ENCODE results near the gene ZNHIT3.

DNA sequence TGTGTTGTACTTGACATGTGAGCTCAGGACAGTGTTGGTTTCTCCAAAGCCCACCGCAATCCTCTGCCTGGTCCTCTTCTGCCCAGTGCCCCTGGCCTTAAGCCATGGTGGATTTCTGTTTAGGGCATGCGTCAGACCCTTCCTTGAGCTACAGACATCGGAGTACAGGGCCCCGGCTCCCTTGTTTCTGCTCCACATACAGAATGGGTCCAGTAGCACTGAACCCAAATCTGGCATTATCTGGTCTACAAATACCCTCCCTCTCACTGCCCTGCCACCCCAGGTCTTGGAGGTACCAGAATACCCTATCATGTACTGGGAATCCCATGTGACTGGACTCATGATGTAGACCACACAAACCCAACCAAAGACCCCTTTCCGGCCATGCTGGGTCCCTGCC lies 27.4 kb upstream of the ZNHIT3 start:
- TF ChIP-seq, protein P1, sequence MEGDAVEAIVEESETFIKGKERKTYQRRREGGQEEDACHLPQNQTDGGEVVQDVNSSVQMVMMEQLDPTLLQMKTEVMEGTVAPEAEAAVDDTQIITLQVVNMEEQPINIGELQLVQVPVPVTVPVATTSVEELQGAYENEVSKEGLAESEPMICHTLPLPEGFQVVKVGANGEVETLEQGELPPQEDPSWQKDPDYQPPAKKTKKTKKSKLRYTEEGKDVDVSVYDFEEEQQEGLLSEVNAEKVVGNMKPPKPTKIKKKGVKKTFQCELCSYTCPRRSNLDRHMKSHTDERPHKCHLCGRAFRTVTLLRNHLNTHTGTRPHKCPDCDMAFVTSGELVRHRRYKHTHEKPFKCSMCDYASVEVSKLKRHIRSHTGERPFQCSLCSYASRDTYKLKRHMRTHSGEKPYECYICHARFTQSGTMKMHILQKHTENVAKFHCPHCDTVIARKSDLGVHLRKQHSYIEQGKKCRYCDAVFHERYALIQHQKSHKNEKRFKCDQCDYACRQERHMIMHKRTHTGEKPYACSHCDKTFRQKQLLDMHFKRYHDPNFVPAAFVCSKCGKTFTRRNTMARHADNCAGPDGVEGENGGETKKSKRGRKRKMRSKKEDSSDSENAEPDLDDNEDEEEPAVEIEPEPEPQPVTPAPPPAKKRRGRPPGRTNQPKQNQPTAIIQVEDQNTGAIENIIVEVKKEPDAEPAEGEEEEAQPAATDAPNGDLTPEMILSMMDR (IDR thresholded peaks at IDR 0.05): no peak
- TF ChIP-seq POLR2A (IDR thresholded peaks at IDR 0.05) (no peak), POLR2AphosphoS5 (IDR thresholded peaks at IDR 0.05) (no peak)
